Measurements from ENCODE around the gene SLC18A2. TPM values are rescaled to one million over a fixed set of nuclear protein-coding genes. Genes with fewer than 3 reads are reported as not detected.

Gene SLC18A2
- total RNA-seq, 3 donors from 2014 or later (not counting 1 experiment from before 2014, with no cell fraction given): 0.21 to 8.0 (median 0.36) TPM

DNA sequence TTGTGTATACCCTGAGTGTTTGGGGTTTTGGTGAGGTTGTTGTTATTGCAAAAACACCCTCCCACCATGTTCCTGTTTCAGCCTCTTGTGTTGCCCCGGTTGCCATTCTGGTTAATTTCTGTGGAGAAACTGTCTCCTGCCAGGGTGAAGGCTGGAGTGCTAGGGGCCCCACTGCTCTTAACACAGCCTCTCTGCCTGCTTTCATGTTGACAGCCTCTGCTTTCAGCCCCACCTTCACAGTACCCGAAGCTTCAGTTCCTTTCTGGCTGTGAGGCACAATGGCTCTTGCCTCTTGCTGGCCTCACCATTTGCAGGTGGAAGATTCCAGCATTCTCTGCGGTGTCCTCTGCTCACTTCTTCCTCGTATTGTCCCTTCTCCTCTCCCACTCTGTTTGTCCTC, 19.2 kb downstream of the SLC18A2 start:
- Histone ChIP-seq H3K27me3 (ENCODE audit: control insufficient read depth, insufficient read depth, low read length) (no peaks in the 10 kb centered on the region), H3K27ac (ENCODE audit: low read length) (no peak overlapping the region), H3K4me1 (ENCODE audit: control insufficient read depth, insufficient read depth, low read length) (no peaks in the 10 kb centered on the region), H3K4me3 (ENCODE audit: low read length) (no peak overlapping the region), H3K36me3 (ENCODE audit: control insufficient read depth, insufficient read depth, low read length) (no peaks in the 10 kb centered on the region), H3K9me3 (ENCODE audit: control insufficient read depth, insufficient read depth, low read length) (no peaks in the 10 kb centered on the region)
- Mint-ChIP-seq H3K4me3 (peak overlapping the region; percentile 18), H3K4me1 (peaks cover 6 to 15% of the 10 kb centered on the region in 2 donors), H3K27ac (no peak overlapping the region), H3K27me3 (ENCODE audit: low read depth in 2 of 2) (peaks cover 12 to 21% of the 10 kb centered on the region in 2 donors), H3K9me3 (no peaks in the 10 kb centered on the region), H3K36me3 (no peaks in the 10 kb centered on the region)
- intact Hi-C loops (cut with micrococcal nuclease): no loop called here
- TF ChIP-seq, protein P1, sequence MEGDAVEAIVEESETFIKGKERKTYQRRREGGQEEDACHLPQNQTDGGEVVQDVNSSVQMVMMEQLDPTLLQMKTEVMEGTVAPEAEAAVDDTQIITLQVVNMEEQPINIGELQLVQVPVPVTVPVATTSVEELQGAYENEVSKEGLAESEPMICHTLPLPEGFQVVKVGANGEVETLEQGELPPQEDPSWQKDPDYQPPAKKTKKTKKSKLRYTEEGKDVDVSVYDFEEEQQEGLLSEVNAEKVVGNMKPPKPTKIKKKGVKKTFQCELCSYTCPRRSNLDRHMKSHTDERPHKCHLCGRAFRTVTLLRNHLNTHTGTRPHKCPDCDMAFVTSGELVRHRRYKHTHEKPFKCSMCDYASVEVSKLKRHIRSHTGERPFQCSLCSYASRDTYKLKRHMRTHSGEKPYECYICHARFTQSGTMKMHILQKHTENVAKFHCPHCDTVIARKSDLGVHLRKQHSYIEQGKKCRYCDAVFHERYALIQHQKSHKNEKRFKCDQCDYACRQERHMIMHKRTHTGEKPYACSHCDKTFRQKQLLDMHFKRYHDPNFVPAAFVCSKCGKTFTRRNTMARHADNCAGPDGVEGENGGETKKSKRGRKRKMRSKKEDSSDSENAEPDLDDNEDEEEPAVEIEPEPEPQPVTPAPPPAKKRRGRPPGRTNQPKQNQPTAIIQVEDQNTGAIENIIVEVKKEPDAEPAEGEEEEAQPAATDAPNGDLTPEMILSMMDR (IDR thresholded peaks at IDR 0.05): no peak
- ATAC-seq (peak in 1 of 3 donors; percentile 65), DNase-seq (no peak)
- 0% methylated on average over 2 of the region's 4 CpGs for WGBS (ENCODE audit: insufficient coverage)

DNA sequence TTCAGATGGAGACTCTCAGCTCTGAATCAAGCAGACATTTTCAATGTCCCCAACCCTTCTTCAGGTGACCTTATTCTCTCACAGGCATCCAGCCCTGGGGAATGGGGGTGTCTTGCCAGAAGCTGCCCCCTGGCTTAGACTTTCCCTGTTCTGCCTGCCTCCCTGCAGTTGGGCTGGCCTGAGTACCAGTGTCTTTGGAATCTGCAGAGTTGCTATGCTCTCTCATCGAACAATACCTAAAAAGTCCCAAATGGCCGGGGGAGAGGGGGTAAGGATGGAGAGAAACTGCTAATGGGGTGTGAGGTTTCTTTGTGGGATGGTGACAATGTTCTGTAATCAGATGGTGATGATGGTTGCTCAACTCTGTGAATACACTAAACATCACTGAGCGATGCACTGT, 20.6 kb downstream of the SLC18A2 start:
- no peaks in the 10 kb centered on the region for H3K36me3 Mint-ChIP-seq
- no peak overlapping the region for H3K27ac Mint-ChIP-seq
- intact Hi-C loops (cut with micrococcal nuclease): no loop called here
- no peak overlapping the region for H3K4me3 ChIP-seq (ENCODE audit: low read length)
- no peaks in the 10 kb centered on the region for H3K27me3 ChIP-seq (ENCODE audit: control insufficient read depth, insufficient read depth, low read length)
- no peak overlapping the region for H3K4me3 Mint-ChIP-seq
- DNase-seq (no peak), ATAC-seq (peak in 1 of 3 donors; percentile 50)
- peaks cover 6 to 15% of the 10 kb centered on the region in 2 donors for H3K4me1 Mint-ChIP-seq
- no peaks in the 10 kb centered on the region for H3K36me3 ChIP-seq (ENCODE audit: control insufficient read depth, insufficient read depth, low read length)
- H3K4me1 ChIP-seq (ENCODE audit: control insufficient read depth, insufficient read depth, low read length): no peaks in the 10 kb centered on the region
- H3K27me3 Mint-ChIP-seq (ENCODE audit: low read depth in 2 of 2): peaks cover 12 to 21% of the 10 kb centered on the region in 2 donors
- H3K9me3 Mint-ChIP-seq: no peaks in the 10 kb centered on the region
- H3K9me3 ChIP-seq (ENCODE audit: control insufficient read depth, insufficient read depth, low read length): no peaks in the 10 kb centered on the region
- H3K27ac ChIP-seq (ENCODE audit: low read length): no peak overlapping the region
- TF ChIP-seq, protein P1 (IDR thresholded peaks at IDR 0.05): no peak
- WGBS (ENCODE audit: insufficient coverage): 89% methylated on average over 3 of the region's 3 CpGs

DNA sequence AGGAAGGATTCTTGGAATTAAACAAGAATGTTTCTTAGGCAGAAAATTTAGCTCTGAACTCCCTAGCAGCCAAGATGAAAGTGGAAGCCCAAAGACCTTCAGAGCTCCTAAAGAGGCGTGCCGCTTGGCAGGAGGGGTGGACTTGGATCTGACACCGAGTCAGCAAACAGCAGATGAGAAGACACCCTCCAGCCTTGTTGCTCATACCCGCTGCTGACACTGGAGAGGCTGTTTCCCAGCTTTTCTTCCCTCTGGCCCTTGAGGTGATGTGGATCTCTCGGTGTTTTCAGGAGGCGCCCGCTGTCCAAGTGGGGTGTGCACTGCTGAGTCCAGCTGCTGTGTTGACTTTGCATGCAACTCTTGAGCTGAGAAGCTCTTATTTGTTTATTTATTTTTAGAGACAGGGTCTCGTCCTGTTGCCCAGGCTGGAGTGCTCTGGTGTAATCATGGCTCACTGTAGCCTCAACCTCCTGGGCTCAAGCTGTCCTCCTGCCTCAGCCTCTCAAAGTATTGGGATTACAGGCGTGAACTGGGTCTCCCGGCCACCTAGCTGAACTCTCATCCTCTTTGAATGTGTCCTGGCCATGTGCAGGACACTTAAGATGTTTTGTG, 21.5 kb downstream of the SLC18A2 start:
- TF ChIP-seq, protein P1 (IDR thresholded peaks at IDR 0.05): no peak
- 91% methylated on average over 10 of the region's 10 CpGs for WGBS (ENCODE audit: insufficient coverage)

DNA sequence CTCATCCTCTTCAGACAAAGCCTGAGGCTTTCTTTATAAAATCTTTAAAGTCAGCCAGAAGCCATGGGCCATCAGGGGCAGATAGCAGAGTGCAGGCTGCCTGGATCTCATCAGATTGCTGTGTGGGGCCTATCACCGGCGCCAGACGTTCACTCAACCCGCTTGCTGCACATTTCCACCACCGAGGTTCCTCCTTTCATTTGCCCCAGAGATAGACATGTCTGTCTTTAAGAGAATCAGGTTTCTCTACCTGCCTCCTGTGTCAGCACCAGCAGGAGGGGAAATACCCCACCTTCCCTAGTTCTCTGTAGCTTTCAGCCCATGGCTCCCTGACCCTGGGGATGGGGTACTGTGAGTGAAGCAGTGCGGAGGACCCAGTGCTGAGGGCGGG, 22.0 kb downstream of the SLC18A2 start:
- Mint-ChIP-seq H3K27ac (no peak overlapping the region), H3K4me3 (no peak overlapping the region), H3K9me3 (no peaks in the 10 kb centered on the region), H3K4me1 (peaks cover 6 to 15% of the 10 kb centered on the region in 2 donors), H3K27me3 (ENCODE audit: low read depth in 2 of 2) (peaks cover 12 to 21% of the 10 kb centered on the region in 2 donors), H3K36me3 (no peaks in the 10 kb centered on the region)
- Histone ChIP-seq H3K36me3 (ENCODE audit: control insufficient read depth, insufficient read depth, low read length) (no peaks in the 10 kb centered on the region), H3K27me3 (ENCODE audit: control insufficient read depth, insufficient read depth, low read length) (no peaks in the 10 kb centered on the region), H3K4me3 (ENCODE audit: low read length) (no peak overlapping the region), H3K27ac (ENCODE audit: low read length) (no peak overlapping the region), H3K9me3 (ENCODE audit: control insufficient read depth, insufficient read depth, low read length) (no peaks in the 10 kb centered on the region), H3K4me1 (ENCODE audit: control insufficient read depth, insufficient read depth, low read length) (no peaks in the 10 kb centered on the region)
- intact Hi-C loops (cut with micrococcal nuclease): no loop called here
- WGBS (ENCODE audit: insufficient coverage): 68% methylated on average over 7 of the region's 7 CpGs
- TF ChIP-seq, protein P1 (IDR thresholded peaks at IDR 0.05): no peak
- DNase-seq: no peak
- ATAC-seq: no peak

More for the DNA sequence above, 21.5 kb downstream of the SLC18A2 start:
- H3K4me1 Mint-ChIP-seq: peaks cover 6 to 15% of the 10 kb centered on the region in 2 donors
- no peaks in the 10 kb centered on the region for H3K9me3 Mint-ChIP-seq
- Histone ChIP-seq H3K4me3 (ENCODE audit: low read length) (no peak overlapping the region), H3K27ac (ENCODE audit: low read length) (no peak overlapping the region), H3K4me1 (ENCODE audit: control insufficient read depth, insufficient read depth, low read length) (no peaks in the 10 kb centered on the region), H3K27me3 (ENCODE audit: control insufficient read depth, insufficient read depth, low read length) (no peaks in the 10 kb centered on the region), H3K36me3 (ENCODE audit: control insufficient read depth, insufficient read depth, low read length) (no peaks in the 10 kb centered on the region), H3K9me3 (ENCODE audit: control insufficient read depth, insufficient read depth, low read length) (no peaks in the 10 kb centered on the region)
- ATAC-seq: no peak
- no peak overlapping the region for H3K27ac Mint-ChIP-seq
- peaks cover 12 to 21% of the 10 kb centered on the region in 2 donors for H3K27me3 Mint-ChIP-seq (ENCODE audit: low read depth in 2 of 2)
- intact Hi-C loops (cut with micrococcal nuclease): no loop called here
- no peak overlapping the region for H3K4me3 Mint-ChIP-seq
- no peak for DNase-seq
- no peaks in the 10 kb centered on the region for H3K36me3 Mint-ChIP-seq

All from natural killer cell (primary cell).